Upper lobe of right lung (tissue), 1 donor: ENCODE results near the gene PTPRR. TPM values are rescaled to one million over a fixed set of nuclear protein-coding genes. Genes with fewer than 3 reads are reported as not detected.

Experiments used
- ATAC-seq: fragments of 200-7000 bp; cut with Tn5 transposase; one replicate; pipeline ENCODE4 v1.9.1; 2020; ENCODE audit warnings: mild to moderate bottlenecking, moderate library complexity
- DNase-seq: peaks from one replicate; pipeline ENCODE4 v3.0.0-alpha.2; 2020
- H3K27ac ChIP-seq: fragments of 200-600 bp; one replicate; pipeline ENCODE4 v1.8.0; 2022
- H3K27me3 ChIP-seq: fragments of 200-600 bp; one replicate; pipeline ENCODE4 v1.8.0; 2022; ENCODE audit warnings: mild to moderate bottlenecking
- H3K36me3 ChIP-seq: fragments of 200-600 bp; one replicate; pipeline ENCODE4 v1.8.0; 2022
- H3K4me1 ChIP-seq: fragments of 200-600 bp; one replicate; pipeline ENCODE4 v1.8.0; 2022
- H3K4me3 ChIP-seq: fragments of 200-600 bp; one replicate; pipeline ENCODE4 v1.8.0; 2022; ENCODE audit warnings: mild to moderate bottlenecking
- H3K9me3 ChIP-seq: fragments of 200-600 bp; one replicate; pipeline ENCODE4 v1.8.0; 2022
- intact Hi-C: fragments of 100-400 bp; cut with DNase I; formaldehyde crosslinking; loops from one replicate; pipeline ENCODE4 v1.11.0; 2022
- total RNA-seq: library from RNA; stranded (reverse); fragmentation: NEBNext Ultra II Directional; extraction: Animal tissue kit (Norgen Biotek cat#: 25700); gene quantifications from one replicate; pipeline ENCODE4 v1.2.1, GENCODE V29; 2021
- TF ChIP-seq, protein P1 (sequence below): fragments of 200-600 bp; IDR thresholded peaks from one replicate; pipeline ENCODE4 v1.8.0; 2022; ENCODE audit warnings: antibody characterized with exemption
- donor health status: DM: no; HTN: yes; CAD: no; lungs with severe emphysema.

PTPRR gene
- total RNA-seq, 1 donor from 2014 or later: 5.1 TPM

DNA sequence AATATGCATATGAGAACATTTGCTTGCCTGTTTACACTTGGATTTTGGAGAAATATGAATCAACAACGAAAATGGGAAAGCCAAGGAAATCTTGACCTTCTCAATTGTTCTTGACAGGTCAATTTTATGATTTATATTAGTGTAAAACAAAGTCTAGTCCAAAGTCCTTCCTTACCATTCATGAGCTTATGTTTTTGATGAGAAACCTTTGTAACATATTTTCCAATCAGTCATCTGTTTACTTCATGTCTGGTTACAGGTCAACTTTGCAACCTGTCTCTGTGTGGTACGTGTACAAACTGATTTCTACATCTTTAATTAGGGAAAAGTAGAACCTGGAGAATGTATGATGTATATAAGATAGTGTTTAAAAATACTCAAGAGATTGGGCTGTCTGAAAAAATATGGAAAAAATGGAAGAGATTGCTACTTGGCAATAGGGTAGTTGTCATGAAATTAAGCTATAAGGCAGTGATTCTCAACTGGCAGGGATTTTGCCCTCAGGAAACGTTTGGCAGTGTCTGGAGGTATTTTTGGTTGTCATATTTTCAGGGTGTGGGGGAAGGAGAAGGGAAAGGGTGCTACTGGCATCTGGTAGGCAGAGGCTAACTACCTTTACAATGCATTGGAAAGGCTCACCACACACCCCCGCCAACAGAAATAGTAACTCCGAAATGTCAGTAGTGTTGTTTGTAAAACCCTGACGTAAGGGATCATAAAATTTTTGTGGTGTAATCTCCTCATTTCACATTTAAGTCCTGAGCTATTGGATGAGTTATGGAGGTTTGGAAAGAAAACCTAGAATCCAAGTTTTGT lies 172.9 kb downstream of the PTPRR start:
- no peak for ATAC-seq
- Histone ChIP-seq H3K4me1 (no peaks in the 10 kb centered on the region), H3K4me3 (no peak overlapping the region), H3K27me3 (no peaks in the 10 kb centered on the region), H3K9me3 (no peaks in the 10 kb centered on the region), H3K36me3 (no peaks in the 10 kb centered on the region), H3K27ac (no peak overlapping the region)
- DNase-seq: no peak
- TF ChIP-seq, protein P1, sequence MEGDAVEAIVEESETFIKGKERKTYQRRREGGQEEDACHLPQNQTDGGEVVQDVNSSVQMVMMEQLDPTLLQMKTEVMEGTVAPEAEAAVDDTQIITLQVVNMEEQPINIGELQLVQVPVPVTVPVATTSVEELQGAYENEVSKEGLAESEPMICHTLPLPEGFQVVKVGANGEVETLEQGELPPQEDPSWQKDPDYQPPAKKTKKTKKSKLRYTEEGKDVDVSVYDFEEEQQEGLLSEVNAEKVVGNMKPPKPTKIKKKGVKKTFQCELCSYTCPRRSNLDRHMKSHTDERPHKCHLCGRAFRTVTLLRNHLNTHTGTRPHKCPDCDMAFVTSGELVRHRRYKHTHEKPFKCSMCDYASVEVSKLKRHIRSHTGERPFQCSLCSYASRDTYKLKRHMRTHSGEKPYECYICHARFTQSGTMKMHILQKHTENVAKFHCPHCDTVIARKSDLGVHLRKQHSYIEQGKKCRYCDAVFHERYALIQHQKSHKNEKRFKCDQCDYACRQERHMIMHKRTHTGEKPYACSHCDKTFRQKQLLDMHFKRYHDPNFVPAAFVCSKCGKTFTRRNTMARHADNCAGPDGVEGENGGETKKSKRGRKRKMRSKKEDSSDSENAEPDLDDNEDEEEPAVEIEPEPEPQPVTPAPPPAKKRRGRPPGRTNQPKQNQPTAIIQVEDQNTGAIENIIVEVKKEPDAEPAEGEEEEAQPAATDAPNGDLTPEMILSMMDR: no peak
- intact Hi-C loops: no loop called here

DNA sequence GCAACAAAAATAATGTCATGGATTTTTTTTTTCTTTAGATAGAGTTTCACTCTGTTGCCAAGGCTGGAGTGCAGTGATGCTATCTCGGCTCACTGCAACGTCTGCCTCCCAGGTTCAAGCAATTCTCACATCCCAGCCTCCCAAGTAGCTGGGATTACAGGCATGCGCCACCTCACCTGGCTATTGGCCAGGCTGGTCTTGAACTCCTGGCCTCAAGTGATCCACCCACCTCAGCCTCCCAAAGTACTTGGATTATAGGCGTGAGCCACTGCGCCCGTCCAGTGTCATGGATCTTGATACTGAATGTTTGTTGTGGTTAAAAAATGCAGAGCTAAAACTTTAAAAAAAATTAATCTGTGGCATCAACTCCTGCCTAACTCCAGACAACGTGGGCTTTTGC lies 175.5 kb downstream of the PTPRR start:
- Histone ChIP-seq H3K9me3 (no peaks in the 10 kb centered on the region), H3K36me3 (no peaks in the 10 kb centered on the region), H3K4me3 (no peak overlapping the region), H3K27ac (no peak overlapping the region), H3K4me1 (no peaks in the 10 kb centered on the region), H3K27me3 (no peaks in the 10 kb centered on the region)
- ATAC-seq: no peak
- intact Hi-C loops: no loop called here
- TF ChIP-seq, protein P1: no peak
- DNase-seq: no peak

DNA sequence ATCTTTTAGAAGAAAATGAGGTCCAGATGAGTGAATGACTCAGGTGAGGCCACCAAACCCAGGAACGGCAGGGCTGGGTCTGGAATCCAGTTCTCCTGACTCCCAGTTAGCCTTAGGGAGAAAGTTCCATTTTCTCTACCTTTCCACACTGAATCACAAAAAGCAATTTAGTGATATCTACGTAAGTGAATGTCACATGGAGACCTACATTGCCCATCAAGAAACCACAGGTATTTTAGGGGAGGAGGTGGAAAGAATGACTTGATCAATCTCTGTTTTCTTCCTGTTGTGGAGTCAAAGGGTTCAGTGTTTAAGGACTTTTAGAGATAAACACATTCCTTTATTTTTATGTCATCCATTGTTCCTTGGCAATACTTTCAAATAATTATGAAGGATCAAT lies 176.4 kb downstream of the PTPRR start:
- no peak for DNase-seq
- Histone ChIP-seq H3K27ac (no peak overlapping the region), H3K27me3 (no peaks in the 10 kb centered on the region), H3K4me1 (no peaks in the 10 kb centered on the region), H3K4me3 (no peak overlapping the region), H3K36me3 (no peaks in the 10 kb centered on the region), H3K9me3 (no peaks in the 10 kb centered on the region)
- no peak for ATAC-seq
- intact Hi-C loops: no loop called here
- TF ChIP-seq, protein P1: no peak

DNA sequence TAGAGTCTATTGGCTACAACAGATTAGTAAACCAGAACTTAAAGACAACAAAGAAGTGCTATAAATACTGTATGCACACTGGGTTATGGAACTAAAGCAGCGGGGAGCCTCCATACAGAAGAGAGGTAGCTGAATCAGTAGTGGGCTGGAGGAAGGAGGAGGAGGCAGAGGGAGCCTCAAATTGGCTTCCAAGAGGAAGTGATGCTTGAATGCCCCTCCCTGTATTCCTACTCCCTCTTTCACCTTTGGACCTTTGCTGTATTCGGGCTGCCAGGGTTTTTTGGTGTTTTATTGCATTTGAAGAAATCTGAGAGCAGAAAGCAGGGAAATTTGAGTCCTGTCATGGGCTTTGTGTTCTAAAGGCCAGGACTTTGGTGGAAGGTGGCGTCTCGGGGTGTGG lies 179.3 kb downstream of the PTPRR start:
- ATAC-seq: no peak
- no peaks in the 10 kb centered on the region for H3K27me3 ChIP-seq
- no peak for DNase-seq
- H3K9me3 ChIP-seq: no peaks in the 10 kb centered on the region
- H3K4me1 ChIP-seq: no peaks in the 10 kb centered on the region
- H3K4me3 ChIP-seq: no peak overlapping the region
- intact Hi-C loops: no loop called here
- no peak overlapping the region for H3K27ac ChIP-seq
- TF ChIP-seq, protein P1: no peak
- no peaks in the 10 kb centered on the region for H3K36me3 ChIP-seq

DNA sequence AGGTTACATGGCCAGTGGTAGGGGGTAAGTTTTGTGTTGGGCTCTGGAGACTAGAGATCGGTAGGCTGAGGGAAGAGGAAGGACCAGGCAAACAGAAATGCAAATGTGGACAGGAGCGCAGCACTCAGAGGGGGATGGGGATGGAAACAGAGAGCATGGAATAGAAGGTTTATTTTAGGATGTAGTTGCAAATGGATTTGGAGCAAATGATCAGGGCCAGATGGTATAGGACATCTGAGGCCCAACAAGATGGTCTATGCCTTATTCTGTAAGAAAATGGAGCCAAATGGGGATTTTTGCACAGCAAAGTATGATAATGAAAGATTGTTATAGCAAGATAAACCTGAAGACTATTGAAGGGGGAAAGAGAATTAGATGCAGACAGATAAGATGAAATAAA lies 180.8 kb downstream of the PTPRR start:
- Histone ChIP-seq H3K9me3 (no peaks in the 10 kb centered on the region), H3K4me1 (no peaks in the 10 kb centered on the region), H3K27ac (no peak overlapping the region), H3K4me3 (no peak overlapping the region), H3K27me3 (no peaks in the 10 kb centered on the region), H3K36me3 (no peaks in the 10 kb centered on the region)
- DNase-seq: no peak
- intact Hi-C loops: loop anchor here (10.0 kb wide), 1 partner anchor 845 kb away; no protein-coding TSS in a partner anchor
- ATAC-seq: no peak
- TF ChIP-seq, protein P1: no peak
